HG02973 (cell line): ENCODE measurements around the gene NDUFS2.

Source experiments
- ATAC-seq: cut with Tn5 transposase; IDR thresholded peaks from one replicate; pipeline ENCODE4 v1.9.1; 2021; ENCODE audit warnings: moderate library complexity; ENCODE audit not compliant: unreplicated experiment

NDUFS2 gene

DNA sequence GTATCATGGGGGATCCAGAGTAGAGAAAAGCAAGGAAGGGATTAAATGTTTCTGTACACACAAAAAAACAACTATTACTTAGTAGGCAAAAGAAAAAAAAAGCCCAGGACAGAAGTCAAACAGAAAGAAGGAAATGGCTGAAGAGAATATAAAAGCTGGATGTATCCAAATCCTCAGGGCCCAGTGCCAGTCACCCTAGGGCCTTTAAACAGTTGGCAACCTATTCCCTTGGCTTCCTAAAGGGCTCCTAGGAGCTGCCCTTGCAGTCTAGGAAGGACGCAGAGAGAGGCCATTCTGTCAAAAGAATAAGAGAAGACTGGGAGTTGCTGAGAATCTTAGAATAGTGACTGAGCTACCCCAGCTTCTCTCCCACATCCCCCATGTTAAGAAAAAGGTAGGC, 29.8 kb upstream of the NDUFS2 start:
- no peak for ATAC-seq

DNA sequence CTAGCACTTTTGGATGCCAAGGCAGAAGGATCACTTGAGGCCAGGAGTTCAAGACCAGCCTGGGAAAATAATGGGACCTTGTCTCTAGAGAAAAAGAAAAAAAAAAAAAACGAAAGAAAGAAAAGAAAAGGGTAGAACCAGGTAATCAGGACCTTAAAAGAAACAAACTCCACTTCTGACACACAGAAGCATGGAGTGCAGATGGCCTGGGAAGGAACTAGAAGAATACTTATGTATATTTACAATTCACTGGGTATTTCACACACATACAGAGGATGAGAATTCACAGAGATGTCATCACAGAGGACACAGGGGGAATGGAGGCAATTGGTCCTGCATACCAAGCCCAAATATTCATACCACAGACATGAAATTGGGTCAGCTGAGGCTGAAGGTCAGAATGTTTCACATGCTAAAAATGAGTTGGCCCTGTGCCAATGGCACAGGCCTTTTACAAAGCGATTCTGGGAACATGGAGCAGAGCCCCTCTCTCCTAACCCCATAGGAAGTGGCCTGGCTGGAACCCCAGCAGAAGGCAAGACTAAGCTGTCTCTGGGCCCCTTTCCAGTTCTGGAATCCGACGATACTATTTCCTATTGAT, 29.3 kb upstream of the NDUFS2 start:
- ATAC-seq = no peak

DNA sequence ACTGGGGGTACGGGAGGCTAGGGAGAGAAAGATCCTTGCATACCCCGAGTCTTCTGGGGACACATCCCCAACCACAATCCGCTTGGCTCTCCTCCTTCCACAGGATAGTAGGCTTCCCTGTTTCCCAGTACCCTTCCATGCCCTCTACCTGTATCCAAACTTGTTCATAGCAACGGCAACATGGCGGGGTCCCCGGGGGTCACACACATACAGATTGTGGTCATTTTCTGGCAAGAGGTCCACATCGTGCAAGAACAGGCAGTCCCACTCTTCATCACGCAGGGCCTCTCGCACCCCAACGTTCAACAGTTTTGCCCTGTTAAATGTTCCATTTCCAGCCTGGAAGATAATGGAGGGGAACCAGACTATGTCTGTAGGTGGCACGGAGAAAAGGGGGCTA, 28.5 kb upstream of the NDUFS2 start:
- ATAC-seq = no peak

DNA sequence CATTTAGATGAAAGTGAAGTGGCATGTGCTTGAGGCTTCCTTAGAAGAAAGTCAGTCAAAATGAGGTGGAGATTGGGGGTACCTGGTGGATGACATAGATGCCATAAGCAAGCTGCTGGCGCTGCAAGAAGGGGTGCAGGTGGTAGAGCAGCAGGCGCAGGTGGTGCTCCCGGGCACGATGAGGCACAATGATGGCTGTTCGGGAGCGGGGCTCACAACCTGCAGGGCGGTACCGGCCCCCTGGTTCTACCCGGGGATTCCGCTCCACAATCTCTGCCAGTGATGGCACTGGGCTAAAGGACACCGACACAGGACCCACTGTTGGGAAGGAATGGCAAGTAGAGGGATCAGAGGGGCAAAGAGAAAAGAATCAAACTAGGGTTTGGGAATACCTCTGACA, 27.3 kb upstream of the NDUFS2 start:
- ATAC-seq = no peak

DNA sequence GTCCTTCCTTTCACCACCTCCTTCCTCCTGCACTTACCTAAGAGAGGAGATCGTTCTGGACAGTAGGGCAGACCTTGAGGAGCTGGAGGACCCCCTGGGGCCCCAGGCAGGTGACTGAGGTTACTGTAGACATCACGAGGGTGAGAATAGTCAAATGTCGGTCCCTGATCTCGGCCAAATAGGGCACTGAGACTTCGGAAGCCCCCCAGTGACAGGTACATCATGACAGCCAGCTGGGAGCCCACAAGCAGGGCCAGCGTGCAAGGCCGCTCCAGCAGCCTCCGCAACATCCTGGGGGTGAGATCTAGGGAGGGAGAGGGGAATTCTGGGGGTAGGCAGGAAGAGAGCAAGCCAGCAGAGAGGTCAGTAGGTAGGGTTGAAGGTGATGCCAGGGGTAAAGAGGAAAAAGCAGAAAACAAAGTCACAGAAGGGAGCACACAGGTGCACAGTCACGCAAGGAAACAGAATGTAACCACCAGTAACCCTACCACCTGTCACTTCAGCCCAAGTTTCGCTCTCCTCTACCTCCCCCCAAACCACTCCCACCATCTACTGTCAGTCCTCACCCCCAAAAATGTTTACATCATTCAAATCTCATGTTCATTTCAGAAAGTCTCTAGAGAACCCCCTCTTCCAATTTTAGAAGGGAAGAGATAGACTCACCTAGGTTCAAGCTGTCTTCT, 26.3 kb upstream of the NDUFS2 start:
- ATAC-seq = no peak

DNA sequence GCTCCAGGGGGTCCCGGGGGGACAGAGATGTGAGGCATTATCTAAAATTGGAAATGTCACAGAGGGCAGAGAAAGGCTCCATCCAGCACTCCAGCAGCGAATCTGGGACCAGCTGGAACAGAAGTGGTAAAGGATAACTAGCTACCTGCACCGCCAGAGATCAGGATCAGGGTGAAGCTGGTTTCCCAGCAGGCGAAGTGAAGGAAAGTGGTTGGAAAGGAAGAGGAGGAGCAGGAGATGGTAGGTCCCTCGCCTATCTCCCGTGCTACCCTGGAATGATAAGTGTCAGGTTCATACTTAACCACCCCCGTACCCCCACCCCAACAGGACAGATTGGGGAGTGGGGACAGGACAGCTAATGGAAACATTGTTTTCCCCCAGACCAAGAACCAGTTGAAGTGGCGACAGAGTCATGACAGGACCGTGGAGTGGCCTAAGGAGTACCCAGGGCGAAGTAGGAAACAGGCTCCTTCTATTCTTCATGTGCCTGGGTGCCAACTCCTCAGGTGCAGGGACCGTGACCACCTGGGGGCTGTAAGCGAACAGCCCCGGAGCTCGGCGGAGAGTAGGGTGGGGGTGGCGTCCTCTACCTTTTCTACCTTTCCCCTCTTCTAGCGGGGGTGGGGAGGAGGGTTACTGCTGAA, 25.6 kb upstream of the NDUFS2 start:
- no peak for ATAC-seq

DNA sequence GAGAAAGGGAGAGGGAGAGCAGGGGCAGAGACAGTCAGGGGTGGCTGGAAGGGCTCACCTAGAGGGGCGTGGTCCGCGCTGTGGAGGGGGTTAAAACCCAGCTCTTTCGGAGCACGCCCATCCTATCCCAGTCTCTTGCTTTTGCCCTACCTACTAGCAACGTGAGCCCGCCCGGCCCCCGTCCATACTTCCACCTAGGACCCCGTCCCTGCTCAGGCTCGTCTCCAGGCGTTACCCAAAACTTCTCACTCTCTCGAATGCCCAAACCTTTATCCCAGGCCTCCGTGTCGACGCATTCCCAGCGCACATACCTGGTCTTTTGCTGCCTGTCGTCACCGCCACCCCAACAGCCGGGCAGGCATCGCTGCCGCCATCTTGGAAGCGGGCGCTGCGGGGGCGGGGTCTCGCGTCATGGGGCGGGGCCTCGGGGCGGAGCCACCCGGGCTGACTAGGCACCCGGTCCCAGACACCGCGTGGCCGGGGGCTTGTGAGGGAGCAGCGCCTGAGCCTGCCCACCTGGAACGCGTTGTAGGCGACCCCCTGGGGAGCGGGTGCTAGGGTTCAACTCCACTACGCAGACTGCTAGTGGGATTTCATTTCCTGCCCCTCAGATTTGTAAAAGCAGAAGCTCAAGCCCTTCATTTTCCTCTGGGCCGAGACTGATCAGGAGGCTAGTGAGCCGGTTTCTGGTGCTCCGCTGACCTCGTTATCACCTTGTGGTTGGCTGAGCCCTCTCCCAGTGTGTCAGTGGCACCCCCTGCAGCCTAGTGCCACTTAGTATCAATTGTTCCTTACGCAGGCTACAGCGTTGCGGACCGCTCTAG, 24.8 kb upstream of the NDUFS2 start, which contains the start of gene B4GALT3:
Gene B4GALT3 (minus strand): TSS at position 396 of the 824 bp plus-strand sequence. CDS start 1,447 bp downstream, outside the sequence.
- peak; percentile 66 for ATAC-seq

DNA sequence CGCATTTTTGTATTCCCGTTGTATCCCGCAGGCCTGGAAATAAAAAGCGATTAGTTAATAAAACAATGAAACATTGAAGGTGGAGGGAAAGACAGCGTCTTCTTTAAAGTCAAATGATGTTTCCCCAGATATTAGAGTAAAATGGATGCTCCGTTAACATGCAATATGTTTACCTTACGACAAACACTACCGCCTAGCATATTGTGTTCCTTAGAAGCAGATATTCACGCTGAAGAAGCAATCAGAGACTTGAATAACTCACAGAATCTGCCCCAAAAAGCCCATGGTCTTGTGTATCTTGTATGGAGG, 24.3 kb upstream of the NDUFS2 start:
- ATAC-seq = no peak

DNA sequence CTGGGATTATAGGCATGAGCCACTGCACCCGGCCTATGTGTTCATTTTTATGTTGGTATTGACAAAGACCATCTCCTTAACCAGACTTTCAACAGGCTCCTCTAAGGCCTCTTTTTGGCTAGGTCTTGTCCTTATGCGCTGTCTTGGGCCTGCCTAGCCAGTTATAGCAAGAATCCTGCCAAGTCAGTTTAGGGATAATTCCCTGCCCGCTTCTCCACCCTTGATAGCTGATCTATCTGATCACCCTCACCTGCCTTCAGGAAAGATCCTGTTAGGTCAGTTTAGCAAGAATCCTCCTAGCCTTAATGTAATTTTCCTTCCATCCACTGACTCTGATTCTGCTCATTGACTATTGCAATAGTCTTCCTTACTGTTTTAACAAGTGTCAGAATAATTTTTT, 22.5 kb upstream of the NDUFS2 start:
- ATAC-seq = no peak

DNA sequence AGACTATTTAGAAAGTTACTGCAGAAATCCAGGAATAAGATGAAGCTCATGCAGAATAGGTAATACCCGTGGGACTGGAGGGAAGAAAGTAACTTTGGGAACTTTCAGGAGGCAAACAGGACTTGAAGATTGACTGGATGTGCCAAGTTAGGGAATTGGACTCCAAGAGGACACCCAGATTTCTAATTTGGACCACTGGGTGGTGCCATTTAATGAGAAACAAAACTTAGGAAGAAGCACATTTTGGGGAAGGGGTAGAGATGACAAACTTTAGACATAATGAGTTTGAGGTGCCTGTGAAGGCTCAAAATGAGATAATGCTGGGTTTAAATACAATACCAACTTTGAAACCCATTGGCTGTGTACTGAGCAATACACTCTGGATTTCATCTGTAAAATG, 21.5 kb upstream of the NDUFS2 start:
- no peak for ATAC-seq

DNA sequence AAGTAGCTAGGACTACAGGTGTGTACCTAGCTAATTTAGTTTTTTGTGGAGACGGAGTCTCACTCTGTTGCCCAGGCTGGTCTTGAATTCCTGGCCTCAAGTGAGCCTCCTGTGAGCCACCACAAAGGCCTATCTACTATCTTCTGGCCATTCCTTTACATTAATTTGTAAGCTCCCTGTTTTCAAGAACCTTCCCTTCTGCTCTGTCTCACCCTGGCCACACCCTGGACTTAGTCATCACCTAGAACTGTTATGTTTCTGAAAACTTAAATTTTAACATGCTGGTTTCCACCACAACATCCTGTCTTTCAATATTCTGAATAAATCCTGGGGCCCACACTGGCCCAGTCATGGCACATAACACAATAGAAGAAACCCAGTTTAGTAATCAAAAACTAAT, 20.0 kb upstream of the NDUFS2 start:
- peak; percentile 38 for ATAC-seq

DNA sequence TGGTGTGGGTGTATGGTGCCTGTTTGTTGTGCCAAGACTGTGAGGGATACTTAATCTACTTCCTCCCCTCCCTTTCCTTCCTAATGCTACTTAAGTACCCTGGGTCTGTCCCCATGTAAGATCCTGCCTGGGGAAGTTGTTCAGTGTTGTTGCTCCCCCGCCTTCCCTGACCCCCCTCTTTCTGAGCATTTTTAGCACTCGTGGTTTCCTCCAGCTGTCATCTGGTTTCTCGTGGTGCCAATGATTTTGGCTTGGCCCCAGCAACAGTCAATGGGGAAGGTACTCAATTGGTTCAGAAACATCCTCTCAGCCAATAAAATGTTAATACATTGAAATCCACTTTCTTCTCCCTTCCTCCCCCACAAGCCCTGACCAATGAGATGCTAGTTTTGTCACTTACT, 16.9 kb upstream of the NDUFS2 start:
- peak; percentile 54 for ATAC-seq

DNA sequence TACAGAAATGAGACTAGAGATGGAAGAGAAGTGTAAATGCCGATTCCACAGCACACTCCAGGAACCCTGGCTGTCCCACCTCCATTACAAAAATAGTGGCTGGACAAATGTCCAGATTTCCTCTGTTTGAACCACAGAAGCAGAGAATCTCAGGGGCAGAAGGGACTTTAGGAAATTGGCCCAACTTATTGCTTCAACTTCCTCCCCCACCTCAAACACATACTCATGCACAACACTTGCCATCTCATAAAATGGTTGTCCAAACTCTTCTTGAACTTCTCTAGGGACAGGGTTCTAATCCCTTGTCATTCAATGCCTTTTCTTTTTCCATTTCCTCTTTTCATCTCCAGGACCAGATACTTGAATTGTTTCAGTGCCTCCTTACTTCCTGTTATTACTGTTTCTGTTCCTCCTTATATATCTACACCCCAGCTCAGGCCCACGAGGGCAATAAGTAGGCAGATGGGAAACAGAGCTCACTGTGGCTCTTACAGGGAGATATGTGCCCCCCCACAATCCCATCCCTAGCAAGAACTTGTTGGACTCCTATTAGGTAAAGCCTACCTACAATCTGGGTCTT, 16.3 kb upstream of the NDUFS2 start:
- peak; percentile 34 for ATAC-seq

DNA sequence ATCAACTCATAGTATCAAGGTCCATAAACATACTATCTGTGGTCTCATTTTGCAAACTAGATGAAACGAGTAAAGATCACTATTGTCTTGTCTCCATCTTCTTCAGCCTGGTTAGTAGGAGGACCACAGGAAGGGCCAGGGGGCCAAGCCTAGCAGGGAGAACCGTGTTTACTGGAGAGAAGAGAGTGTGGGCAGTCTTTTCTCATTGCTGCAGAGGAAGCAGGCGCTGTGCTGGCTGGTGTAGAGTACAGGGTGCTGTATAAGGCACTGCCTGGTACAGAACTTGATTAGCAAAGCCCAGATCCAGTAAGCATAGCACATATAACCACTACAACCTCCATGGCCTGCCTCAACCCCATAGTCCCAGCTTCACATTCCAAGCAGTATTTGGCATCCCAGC, 14.9 kb upstream of the NDUFS2 start:
- ATAC-seq = no peak

DNA sequence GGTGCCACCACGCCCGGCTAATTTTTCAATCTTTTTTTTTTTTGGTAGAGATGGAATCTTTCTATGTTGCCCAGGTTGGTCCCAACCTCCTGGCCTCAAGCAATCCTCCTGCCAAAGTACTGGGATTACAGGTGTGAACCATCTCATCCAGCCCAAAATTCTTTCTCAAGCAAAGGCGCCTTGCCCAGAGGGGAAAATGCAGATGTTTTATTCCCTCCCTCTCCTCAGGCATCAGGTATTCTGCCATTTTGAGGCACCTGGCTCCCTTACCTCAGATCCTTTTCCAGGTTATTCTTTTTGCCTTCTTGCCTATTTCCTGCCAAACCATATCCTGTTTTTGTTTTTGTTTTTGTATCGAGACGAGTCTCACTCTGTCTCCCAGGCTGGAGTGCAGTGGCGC, 13.8 kb upstream of the NDUFS2 start:
- no peak for ATAC-seq

DNA sequence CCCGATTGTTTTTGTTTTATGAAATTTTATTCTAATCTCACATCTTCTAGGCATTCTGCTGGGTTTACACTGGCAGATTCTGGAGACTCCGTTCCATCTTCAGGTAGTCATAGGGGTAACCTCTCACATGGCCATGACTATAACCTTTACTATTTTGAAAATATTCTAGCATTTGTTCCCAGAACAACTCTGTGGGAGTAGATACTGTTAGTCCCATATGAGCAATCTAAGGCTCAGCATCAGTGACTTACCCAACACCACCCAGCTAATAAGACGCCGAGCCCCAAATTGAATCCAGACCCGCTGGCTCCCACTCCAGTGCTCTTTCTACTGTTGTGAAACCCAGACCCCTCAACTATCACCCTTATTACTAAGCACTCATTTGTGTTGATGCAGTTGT, 13.1 kb upstream of the NDUFS2 start:
- ATAC-seq = no peak

DNA sequence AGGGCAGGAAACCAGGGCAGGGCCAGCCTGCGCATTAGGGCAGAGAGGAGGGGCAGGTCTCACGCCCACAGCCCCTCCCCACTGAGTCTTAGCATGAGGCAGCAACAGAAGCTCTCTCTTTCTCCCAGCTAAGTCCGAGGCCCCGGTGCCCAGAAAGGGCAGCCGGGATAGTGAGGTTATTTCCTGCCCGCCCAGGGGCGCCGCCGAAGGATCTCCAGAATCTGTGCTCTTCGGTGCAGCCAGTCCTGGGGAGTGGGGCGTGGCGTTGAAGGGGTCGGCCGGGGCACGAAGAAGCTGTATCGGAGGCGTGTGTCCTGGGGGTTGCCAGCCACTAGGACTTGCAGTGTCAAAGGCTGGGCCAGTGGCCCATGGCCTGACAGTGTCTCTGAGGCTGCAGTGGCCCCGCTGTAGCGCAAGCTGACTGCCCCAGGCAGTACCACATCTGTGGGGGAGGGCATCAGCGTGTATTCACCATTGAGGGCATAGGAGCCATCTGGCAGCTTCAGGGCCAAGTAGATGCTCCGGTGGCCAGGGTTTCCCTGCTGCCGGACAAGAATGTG, 11.1 kb upstream of the NDUFS2 start:
- ATAC-seq = no peak

DNA sequence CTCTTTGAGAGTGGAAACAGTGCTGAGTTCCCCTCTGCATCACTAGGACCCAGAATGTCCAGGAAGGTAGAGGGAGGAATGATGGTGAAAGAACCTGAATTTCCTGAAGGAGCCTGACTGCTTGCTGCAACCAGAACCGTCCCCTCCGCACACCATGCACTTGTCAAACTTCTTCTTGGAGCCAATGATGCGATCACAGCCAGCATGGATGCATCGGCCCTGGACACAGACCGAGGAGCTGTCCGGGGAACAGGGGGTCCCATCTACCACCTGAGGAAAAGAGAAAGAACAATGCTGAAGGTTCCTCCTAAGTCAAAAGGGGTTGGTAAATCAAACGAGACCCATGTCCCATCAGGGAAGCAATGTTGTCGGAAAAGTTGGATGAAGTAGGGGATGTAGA, 10.2 kb upstream of the NDUFS2 start:
- ATAC-seq = no peak

DNA sequence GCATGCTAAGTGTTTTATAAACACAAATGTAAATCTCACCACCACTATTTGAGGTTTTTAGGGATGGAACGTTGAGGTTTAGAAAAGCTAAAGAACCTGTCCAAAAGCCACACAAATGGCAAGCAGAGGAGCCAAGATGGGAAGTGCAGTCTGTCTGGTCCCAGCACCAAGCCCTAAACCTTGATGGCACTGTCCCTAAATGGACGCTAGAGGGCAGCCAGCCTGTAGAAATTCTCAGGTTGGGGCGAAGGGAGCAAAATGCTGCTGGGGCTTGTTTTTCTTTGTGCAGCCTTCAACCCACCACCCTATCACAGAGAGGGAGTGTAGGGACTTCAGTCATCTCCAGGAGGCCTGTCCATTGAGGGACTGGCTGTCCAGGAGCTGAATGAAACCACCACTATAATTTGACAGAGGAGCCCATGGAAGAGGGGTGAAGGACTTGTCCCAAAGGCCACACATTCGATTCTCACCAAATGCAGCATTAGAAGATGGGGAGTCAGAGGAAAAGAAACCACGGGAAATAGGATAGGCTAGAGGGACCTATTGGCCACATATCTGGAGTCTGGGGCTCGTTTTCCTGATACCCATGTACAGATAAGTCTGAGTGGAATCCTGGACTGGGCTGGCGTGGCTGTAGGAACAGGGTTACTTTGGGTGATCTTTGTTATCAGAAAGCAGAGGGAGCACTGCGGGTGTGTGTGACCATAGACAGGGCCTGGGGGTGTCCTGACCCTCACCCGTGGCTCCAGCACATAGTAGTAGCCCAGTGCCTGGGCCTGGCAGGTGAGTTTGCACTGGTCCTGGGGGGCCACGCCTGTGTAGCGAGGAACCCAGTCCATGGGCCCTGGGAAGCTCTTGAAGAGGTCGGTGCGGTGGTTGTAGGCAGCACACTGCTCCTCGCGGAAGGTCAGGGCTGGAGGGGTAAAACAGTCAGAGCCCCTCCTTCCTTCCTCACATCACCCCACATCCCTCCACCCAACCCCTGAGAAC, 9.4 kb upstream of the NDUFS2 start:
- ATAC-seq = peak; percentile 66
